Measurements from ENCODE around the gene IFI27L2.
A peak's percentile ranks its signal among the peaks of the same experiment; 100 is the strongest.

IFI27L2 gene, protein sequence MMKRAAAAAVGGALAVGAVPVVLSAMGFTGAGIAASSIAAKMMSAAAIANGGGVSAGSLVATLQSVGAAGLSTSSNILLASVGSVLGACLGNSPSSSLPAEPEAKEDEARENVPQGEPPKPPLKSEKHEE

DNA sequence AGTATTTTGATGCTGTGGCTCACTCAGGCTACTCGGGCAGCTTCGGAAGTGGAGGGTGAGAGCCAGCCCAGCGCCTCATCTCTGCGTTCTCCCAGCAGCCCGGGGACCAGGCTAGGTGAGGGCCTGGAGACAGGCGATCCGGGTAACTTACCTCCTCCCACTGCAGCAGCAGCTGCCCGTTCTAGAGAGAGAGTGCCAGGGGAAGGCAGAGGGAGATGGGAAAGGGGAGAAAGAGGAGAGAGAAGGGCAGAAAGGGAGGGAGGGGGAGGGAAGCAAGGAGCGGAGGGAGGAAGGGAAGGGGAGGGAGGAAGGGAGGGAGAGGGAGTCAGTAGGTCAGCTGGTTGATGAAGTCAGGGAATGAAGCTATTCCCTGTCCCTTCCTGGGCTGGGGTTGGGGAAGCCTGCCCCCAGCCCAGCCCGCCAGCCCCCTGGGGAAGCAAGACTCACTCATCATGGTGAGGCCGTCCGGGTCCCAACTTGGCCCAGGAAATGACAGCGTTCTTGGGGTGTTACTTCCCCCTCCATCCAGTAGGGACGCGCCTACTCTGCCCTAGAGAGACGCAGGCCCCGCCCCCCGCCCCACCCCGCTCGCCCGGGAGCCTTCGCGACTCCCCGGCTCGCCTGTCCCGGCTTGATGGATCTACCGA, at the start of gene IFI27L2:
TSS of gene IFI27L2 (minus strand) at position 494 of the 647 bp plus-strand sequence. CDS start at position 454, 40 bp downstream.
- DNase-seq (ENCODE audit: low spot score) = peak; percentile 90
- in situ Hi-C loops (cut with MboI; ENCODE audit: low pct_unique_long_range_greater_than_20kb, low sequenced_read_pairs, unreplicated experiment) = loop anchor here (25.0 kb wide), 1 partner anchor 92 kb away; the partner anchor contains the start of gene OTUB2
- TF ChIP-seq, protein P1, sequence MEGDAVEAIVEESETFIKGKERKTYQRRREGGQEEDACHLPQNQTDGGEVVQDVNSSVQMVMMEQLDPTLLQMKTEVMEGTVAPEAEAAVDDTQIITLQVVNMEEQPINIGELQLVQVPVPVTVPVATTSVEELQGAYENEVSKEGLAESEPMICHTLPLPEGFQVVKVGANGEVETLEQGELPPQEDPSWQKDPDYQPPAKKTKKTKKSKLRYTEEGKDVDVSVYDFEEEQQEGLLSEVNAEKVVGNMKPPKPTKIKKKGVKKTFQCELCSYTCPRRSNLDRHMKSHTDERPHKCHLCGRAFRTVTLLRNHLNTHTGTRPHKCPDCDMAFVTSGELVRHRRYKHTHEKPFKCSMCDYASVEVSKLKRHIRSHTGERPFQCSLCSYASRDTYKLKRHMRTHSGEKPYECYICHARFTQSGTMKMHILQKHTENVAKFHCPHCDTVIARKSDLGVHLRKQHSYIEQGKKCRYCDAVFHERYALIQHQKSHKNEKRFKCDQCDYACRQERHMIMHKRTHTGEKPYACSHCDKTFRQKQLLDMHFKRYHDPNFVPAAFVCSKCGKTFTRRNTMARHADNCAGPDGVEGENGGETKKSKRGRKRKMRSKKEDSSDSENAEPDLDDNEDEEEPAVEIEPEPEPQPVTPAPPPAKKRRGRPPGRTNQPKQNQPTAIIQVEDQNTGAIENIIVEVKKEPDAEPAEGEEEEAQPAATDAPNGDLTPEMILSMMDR (IDR thresholded peaks at IDR 0.05; ENCODE audit: extremely low read depth, insufficient read depth, missing control alignments) = peak; percentile 22

DNA sequence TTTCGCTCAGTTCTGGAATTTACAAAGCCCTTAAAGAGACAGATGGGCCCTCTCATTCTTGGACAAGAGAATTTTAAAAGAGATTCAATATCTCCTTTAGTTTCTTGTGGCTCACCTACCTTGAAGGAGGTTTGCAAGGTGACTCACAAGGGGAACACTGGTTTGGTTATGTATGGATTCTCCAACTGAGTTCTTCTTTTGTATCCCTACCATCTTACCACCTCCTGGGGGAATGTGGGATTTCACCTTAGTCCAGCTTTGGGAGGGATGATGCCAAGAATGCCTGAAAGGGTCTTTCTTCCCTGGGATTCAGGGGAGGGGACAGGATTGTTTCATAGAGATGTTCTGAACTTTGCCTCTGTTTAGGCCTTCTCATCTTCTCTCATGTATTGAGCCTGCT, 48.4 kb upstream of the IFI27L2 start:
- TF ChIP-seq, protein P1 (IDR thresholded peaks at IDR 0.05; ENCODE audit: extremely low read depth, insufficient read depth, missing control alignments) = no peak
- in situ Hi-C loops (cut with MboI; ENCODE audit: low pct_unique_long_range_greater_than_20kb, low sequenced_read_pairs, unreplicated experiment) = no loop called here
- DNase-seq (ENCODE audit: low spot score) = no peak

DNA sequence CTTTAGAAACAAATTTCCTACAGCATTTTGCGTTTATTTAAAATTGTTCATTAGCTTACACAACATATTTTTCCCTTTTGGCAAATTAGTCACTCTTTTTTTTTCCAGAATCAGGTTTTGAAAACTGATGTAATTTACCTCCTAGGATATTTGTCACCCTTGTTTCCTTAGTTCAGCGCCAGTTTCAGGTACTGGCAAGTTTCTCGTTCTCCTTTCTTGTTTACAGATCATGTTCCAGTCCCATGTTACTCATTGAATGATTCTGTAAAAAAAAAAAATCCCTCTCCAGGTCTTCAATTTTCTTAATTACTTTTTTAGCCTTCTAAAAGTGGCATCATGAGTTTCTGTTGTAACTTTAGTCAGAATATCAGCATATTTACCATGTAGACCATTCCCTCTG, 47.4 kb upstream of the IFI27L2 start:
- in situ Hi-C loops (cut with MboI; ENCODE audit: low pct_unique_long_range_greater_than_20kb, low sequenced_read_pairs, unreplicated experiment) = no loop called here

DNA sequence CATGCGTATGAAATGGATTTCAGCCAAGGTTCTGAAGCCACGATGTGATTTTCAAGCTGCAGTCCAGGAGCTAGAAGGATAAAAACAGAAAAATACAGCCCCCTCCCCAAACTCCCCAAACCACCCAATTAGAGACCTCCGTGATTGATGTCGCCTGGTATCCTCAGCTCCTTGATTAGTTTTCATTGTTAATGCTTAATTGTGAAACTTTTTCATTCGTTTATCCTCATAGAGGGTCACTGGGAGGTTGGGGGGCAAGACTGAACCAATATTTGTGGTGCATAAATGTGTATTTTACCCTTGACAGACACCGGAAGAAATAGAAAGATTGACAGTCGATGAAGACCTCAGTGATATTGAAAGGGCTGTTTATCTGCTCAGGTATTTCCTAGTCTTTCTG, 46.3 kb upstream of the IFI27L2 start:
- TF ChIP-seq, protein P1 (IDR thresholded peaks at IDR 0.05; ENCODE audit: extremely low read depth, insufficient read depth, missing control alignments) = no peak
- in situ Hi-C loops (cut with MboI; ENCODE audit: low pct_unique_long_range_greater_than_20kb, low sequenced_read_pairs, unreplicated experiment) = no loop called here
- DNase-seq (ENCODE audit: low spot score) = no peak

More for the DNA sequence above, 47.4 kb upstream of the IFI27L2 start:
- DNase-seq (ENCODE audit: low spot score) = no peak
- TF ChIP-seq, protein P1 (IDR thresholded peaks at IDR 0.05; ENCODE audit: extremely low read depth, insufficient read depth, missing control alignments) = no peak

DNA sequence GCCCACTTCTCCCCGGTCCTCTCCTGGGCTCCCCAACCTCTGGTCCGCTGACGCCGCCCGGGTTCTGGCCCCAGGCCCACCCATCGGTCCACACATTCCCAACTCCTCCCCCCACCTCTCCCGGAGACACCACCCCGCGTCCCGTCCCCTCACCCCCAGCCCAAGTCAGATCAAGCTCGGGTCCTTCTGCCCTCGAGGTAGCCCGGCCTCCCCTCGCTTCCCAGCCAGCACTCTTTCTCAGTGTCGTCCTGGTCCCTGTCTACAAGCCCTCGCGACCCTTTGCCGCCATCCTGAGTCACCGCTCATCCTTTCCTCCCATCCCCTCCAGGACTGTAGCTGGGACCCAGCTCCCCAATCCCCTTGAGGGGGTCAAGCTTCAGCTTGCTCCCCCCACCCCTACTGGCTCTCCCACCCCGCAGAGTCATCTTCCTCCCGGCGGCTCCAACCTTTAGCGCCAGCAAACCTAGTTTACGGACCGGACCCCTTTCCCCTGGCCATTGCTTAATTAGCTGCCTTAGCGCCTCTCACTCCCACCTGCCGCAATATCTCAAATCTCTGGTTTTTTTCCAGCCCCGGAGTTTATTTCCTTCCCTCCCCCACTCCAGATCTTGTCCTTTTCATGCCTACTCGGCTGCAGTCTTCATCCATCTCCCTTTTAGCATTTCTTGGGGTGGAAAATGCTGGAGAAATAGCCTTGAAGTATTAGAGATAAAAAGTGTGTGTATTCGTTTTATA, 45.8 kb upstream of the IFI27L2 start:
- in situ Hi-C loops (cut with MboI; ENCODE audit: low pct_unique_long_range_greater_than_20kb, low sequenced_read_pairs, unreplicated experiment) = no loop called here
- TF ChIP-seq, protein P1 (IDR thresholded peaks at IDR 0.05; ENCODE audit: extremely low read depth, insufficient read depth, missing control alignments) = no peak
- no peak for DNase-seq (ENCODE audit: low spot score)

DNA sequence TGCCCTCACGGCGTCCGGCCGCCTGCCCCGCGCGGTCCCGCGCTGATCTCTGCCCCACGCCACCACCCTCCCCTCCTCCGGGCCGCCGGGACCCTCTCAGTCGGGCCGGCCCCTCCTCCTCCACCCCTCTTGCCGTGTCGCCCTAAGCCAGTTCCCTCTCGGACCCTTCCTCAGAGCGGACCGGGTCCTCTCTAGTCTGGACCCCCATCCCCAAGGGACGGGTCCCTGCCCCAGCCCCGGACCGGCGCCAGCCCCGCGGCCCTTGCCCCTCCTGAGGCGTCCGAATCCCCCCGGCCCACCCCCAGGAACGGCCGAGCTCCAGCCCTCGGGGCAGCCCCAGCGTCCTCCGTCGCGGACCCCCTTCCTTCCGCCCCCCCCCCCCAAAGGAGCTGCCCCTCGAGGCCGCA, 45.2 kb upstream of the IFI27L2 start:
- no peak for DNase-seq (ENCODE audit: low spot score)
- TF ChIP-seq, protein P1 (IDR thresholded peaks at IDR 0.05; ENCODE audit: extremely low read depth, insufficient read depth, missing control alignments) = no peak
- in situ Hi-C loops (cut with MboI; ENCODE audit: low pct_unique_long_range_greater_than_20kb, low sequenced_read_pairs, unreplicated experiment) = no loop called here
